Regular cardiac myocyte (primary cell): ENCODE measurements around the gene TXLNA. TPM values are rescaled to one million over a fixed set of nuclear protein-coding genes. Genes with fewer than 3 reads are reported as not detected.

Experiments
- total RNA-seq: library from RNA; depleted of rRNA; stranded (reverse); fragments of >200 nt; gene quantifications from 2 replicates; pipeline ENCODE4 v1.2.3, GENCODE V29; 2014

The TXLNA gene
- total RNA-seq, result 78.4 and 108 TPM in 2 replicates

GRCh38 chr1:32179443-32180185, at the start of gene TXLNA:
Gene TXLNA, plus strand, starts transcription at chr1:32179675. Its CDS starts 671 bp downstream, at chr1:32180346.

GRCh38 chr1:32200226-32201010, 20.9 kb downstream of the TXLNA start, which contains the start of gene CCDC28B:
Gene CCDC28B, plus strand, starts transcription at chr1:32200595. Its CDS starts 1,341 bp downstream, at chr1:32201936.

GRCh38 chr1:32205401-32206370, 26.2 kb downstream of the TXLNA start, which contains the start of gene IQCC:
Gene IQCC, plus strand, starts transcription at chr1:32205671. Its CDS starts 11 bp downstream, at chr1:32205682.

GRCh38 chr1:32208891-32209328, 29.4 kb downstream of the TXLNA start, which contains the start of gene DCDC2B:
Gene DCDC2B, plus strand, starts transcription at chr1:32209089. Its CDS starts 5 bp downstream, at chr1:32209094.

DNA sequence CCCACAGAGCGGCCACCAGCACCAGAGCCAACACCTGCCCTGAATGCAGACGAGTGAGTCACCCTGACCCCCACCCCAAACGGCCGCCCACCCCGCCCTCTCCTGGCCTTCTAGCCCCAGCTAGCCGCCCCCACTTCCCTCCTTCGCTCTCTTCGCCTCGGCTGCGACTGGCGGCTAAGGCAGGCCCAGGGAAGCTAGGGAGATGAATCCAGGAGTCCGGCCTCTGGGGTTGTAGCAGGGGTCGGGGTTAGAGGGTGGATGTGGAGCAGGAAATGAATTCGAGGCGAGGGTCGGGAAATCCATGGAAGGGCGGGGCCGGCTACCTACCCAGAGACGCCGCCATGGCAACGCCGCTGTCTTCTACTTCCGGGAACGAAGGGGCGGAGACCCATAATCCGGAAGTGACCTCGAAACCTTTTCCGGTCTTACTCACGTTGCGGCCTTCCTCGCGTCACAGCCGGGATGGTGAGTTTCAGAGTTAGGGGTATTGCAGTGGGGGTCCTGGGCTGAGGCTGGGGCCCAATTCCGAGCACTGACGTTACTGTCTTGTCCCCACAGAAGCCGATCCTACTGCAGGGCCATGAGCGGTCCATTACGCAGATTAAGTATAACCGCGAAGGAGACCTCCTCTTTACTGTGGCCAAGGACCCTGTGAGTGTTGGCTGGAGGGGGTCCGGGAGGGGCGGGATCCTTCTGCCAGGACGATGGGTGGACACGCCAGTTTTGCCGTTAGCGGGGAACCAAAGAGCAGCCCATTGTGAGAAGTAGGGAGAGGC, 42.7 kb downstream of the TXLNA start, which contains the start of the genes EIF3I and TMEM234:
TSS of gene EIF3I (plus strand) at position 428 of the 776 bp plus-strand sequence. CDS start at position 463, 35 bp downstream.
TSS of gene TMEM234 (minus strand) at position 374 of the 776 bp plus-strand sequence. CDS start at position 343, 31 bp downstream.

GRCh38 chr1:32246888-32247273, 67.4 kb downstream of the TXLNA start, which contains the start of gene FAM167B:
Gene FAM167B, plus strand, starts transcription at chr1:32247222. Its CDS starts 200 bp downstream, at chr1:32247422.

Other genes with a start within 250 kb of the TXLNA start
- 397 and 467 TPM in 2 replicates for gene PTP4A2, start 241.3 kb upstream of the TXLNA start, total RNA-seq
- 29.6 and 79.9 TPM in 2 replicates for gene KHDRBS1, start 165.8 kb upstream of the TXLNA start, total RNA-seq
- 2.5 and 5.9 TPM in 2 replicates for gene TMEM39B, start 106.7 kb upstream of the TXLNA start, total RNA-seq
- gene KPNA6, start 71.6 kb upstream of the TXLNA start, total RNA-seq, result 33.8 and 50.0 TPM in 2 replicates
- gene CCDC28B, start 20.9 kb downstream of the TXLNA start, total RNA-seq, result 7.9 and 17.3 TPM in 2 replicates
- 1.7 and 1.9 TPM in 2 replicates for gene IQCC, start 26.0 kb downstream of the TXLNA start, total RNA-seq
- gene DCDC2B, start 29.4 kb downstream of the TXLNA start, total RNA-seq, result not detected in 2 replicates
- 12.1 and 14.4 TPM in 2 replicates for gene TMEM234, start 42.7 kb downstream of the TXLNA start, total RNA-seq
- gene EIF3I, start 42.7 kb downstream of the TXLNA start, total RNA-seq, result 335 and 518 TPM in 2 replicates
- gene FAM167B, start 67.5 kb downstream of the TXLNA start, total RNA-seq, result 0.38 and 2.0 TPM in 2 replicates
- gene LCK, start 71.6 kb downstream of the TXLNA start, total RNA-seq, result not detected in 2 replicates
- 53.0 and 92.6 TPM in 2 replicates for gene HDAC1, start 112.4 kb downstream of the TXLNA start, total RNA-seq
- gene MARCKSL1, start 156.6 kb downstream of the TXLNA start, total RNA-seq, result 11.8 and 23.0 TPM in 2 replicates
- 0.58 and 1.1 TPM in 2 replicates for gene FAM229A, start 182.8 kb downstream of the TXLNA start, total RNA-seq
- gene TSSK3, start 182.9 kb downstream of the TXLNA start, total RNA-seq, result 0.56 TPM in 1 of 2 replicates, not detected in the other
- gene BSDC1, start 214.8 kb downstream of the TXLNA start, total RNA-seq, result 46.6 and 83.4 TPM in 2 replicates